ENCODE results near the gene ZDBF2. TPM values are rescaled to one million over a fixed set of nuclear protein-coding genes. Genes with fewer than 3 reads are reported as not detected.

ZDBF2 gene
- total RNA-seq, 1 donor from 2014 or later = 38.1 TPM

- TF ChIP-seq CTCF (IDR thresholded peaks at IDR 0.05; ENCODE audit: unreplicated experiment) = no peak
- H3K4me3 Mint-ChIP-seq (ENCODE audit: unreplicated experiment) = no peak overlapping the region
- no peak overlapping the region for H3K27ac Mint-ChIP-seq (ENCODE audit: unreplicated experiment)
- H3K4me1 Mint-ChIP-seq (ENCODE audit: unreplicated experiment) = no peaks in the 10 kb centered on the region
- H3K36me3 Mint-ChIP-seq (ENCODE audit: low read depth, unreplicated experiment) = peaks cover 23% of the 10 kb centered on the region
- DNase-seq (ENCODE audit: low spot score) = no peak
- no peaks in the 10 kb centered on the region for H3K27me3 Mint-ChIP-seq (ENCODE audit: unreplicated experiment)
- H3K9me3 Mint-ChIP-seq (ENCODE audit: unreplicated experiment) = no peaks in the 10 kb centered on the region
Observed at GRCh38 chr2:206305523-206306245, 31.2 kb downstream of the ZDBF2 start.

DNA sequence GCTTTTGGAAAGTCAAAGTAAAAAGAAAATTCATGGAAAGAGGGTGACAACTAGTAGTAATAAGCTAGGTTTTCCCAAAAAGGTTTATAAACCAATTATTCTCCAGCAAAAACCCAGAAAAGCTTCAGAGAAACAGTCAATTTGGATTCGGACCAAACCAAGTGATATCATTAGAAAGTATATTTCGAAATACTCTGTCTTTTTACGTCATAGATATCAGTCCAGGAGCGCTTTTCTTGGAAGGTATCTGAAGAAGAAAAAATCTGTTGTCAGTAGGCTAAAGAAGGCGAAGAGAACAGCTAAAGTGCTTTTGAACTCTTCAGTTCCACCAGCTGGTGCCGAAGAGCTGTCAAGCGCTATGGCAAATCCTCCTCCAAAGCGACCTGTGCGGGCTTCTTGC, 36.6 kb downstream of the ZDBF2 start:
- Mint-ChIP-seq H3K4me1 (ENCODE audit: unreplicated experiment) (peaks cover 4% of the 10 kb centered on the region), H3K4me3 (ENCODE audit: unreplicated experiment) (no peak overlapping the region), H3K27ac (ENCODE audit: unreplicated experiment) (no peak overlapping the region), H3K27me3 (ENCODE audit: unreplicated experiment) (no peaks in the 10 kb centered on the region), H3K9me3 (ENCODE audit: unreplicated experiment) (no peaks in the 10 kb centered on the region), H3K36me3 (ENCODE audit: low read depth, unreplicated experiment) (peaks cover 21% of the 10 kb centered on the region)
- no peak for DNase-seq (ENCODE audit: low spot score)
- TF ChIP-seq CTCF (IDR thresholded peaks at IDR 0.05; ENCODE audit: unreplicated experiment) = no peak

- no peak for DNase-seq (ENCODE audit: low spot score)
- Mint-ChIP-seq H3K27me3 (ENCODE audit: unreplicated experiment) (no peaks in the 10 kb centered on the region), H3K9me3 (ENCODE audit: unreplicated experiment) (no peaks in the 10 kb centered on the region), H3K4me3 (ENCODE audit: unreplicated experiment) (no peak overlapping the region), H3K36me3 (ENCODE audit: low read depth, unreplicated experiment) (peaks cover 18% of the 10 kb centered on the region), H3K4me1 (ENCODE audit: unreplicated experiment) (peaks cover 16% of the 10 kb centered on the region), H3K27ac (ENCODE audit: unreplicated experiment) (no peak overlapping the region)
- TF ChIP-seq CTCF (IDR thresholded peaks at IDR 0.05; ENCODE audit: unreplicated experiment) = no peak
Observed at GRCh38 chr2:206316141-206316540, 41.7 kb downstream of the ZDBF2 start.

- no peak for DNase-seq (ENCODE audit: low spot score)
- TF ChIP-seq CTCF (IDR thresholded peaks at IDR 0.05; ENCODE audit: unreplicated experiment) = no peak
- Mint-ChIP-seq H3K27me3 (ENCODE audit: unreplicated experiment) (no peaks in the 10 kb centered on the region), H3K4me3 (ENCODE audit: unreplicated experiment) (no peak overlapping the region), H3K9me3 (ENCODE audit: unreplicated experiment) (no peaks in the 10 kb centered on the region), H3K27ac (ENCODE audit: unreplicated experiment) (no peak overlapping the region), H3K36me3 (ENCODE audit: low read depth, unreplicated experiment) (peaks cover 11% of the 10 kb centered on the region), H3K4me1 (ENCODE audit: unreplicated experiment) (no peaks in the 10 kb centered on the region)
Observed at GRCh38 chr2:206323033-206323432, 48.6 kb downstream of the ZDBF2 start.

- Mint-ChIP-seq H3K4me3 (ENCODE audit: unreplicated experiment) (no peak overlapping the region), H3K9me3 (ENCODE audit: unreplicated experiment) (no peaks in the 10 kb centered on the region), H3K4me1 (ENCODE audit: unreplicated experiment) (no peaks in the 10 kb centered on the region), H3K36me3 (ENCODE audit: low read depth, unreplicated experiment) (peaks cover 7% of the 10 kb centered on the region), H3K27me3 (ENCODE audit: unreplicated experiment) (no peaks in the 10 kb centered on the region), H3K27ac (ENCODE audit: unreplicated experiment) (no peak overlapping the region)
- no peak for DNase-seq (ENCODE audit: low spot score)
- TF ChIP-seq CTCF (IDR thresholded peaks at IDR 0.05; ENCODE audit: unreplicated experiment) = no peak
Observed at GRCh38 chr2:206323486-206323885, 49.0 kb downstream of the ZDBF2 start.

Measured in endothelial cell (in vitro differentiated cells).